Left kidney (tissue), 2 donors: ENCODE measurements around the gene EGFL8. TPM values are rescaled to one million over a fixed set of nuclear protein-coding genes. Genes with fewer than 3 reads are reported as not detected.

Source experiments
- DNase-seq: peaks from one replicate; pipeline ENCODE4 v3.0.0-alpha.2; 2013
- polyA plus RNA-seq: library from polyadenylated mRNA; unstranded; fragments of 120-200 nt; gene quantifications from one replicate; pipeline ENCODE4 v1.2.1, GENCODE V29; 2013; ENCODE audit not compliant: insufficient read length

The EGFL8 gene
- polyA plus RNA-seq, 1 donor = 30.3 TPM

DNA sequence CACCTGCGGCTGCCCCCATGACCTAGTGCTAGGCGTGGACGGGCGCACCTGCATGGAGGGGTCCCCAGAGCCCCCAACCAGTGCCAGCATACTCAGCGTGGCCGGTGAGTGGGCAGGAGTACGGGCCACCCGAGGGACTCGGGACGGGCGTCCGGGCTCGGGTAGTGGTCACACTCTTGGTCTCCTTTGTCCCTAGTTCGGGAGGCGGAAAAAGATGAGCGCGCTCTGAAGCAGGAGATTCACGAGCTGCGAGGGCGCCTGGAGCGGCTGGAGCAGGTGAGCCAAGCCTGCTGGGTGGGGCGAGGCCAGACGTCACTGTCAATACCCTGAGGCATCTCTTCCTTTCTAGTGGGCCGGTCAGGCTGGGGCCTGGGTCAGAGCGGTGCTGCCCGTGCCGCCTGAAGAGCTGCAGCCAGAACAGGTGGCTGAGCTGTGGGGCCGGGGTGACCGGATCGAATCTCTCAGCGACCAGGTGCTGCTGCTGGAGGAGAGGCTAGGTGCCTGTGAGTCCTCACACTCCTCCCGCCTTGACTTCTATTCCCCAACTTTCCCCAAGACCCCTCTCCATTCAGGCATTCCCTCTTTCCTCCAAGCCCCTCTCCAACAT, 2.9 kb downstream of the EGFL8 start:
- DNase-seq = no peak

DNA sequence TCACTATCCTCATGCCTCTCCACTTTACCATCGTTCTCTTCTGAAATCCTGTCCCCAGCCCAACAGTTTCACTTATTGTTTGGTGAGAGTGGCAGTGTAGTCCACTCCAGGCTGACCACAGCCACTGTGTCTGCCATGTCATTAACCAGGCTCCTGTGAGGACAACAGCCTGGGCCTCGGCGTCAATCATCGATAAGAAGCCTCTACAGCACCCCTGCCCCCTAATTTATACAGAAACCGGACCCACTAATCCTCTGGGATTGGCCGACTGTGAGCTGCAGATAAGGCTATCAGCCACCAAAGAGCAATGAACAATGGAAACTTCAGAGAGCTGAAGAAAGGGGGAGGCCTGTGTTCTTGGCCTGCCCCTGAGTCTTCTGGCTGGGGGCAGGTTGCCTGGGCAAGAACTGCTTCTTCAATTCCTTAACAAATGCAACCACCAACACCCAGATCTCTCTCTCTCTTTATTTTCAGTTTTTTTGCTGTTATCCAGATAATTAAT, 3.4 kb downstream of the EGFL8 start:
- no peak for DNase-seq

DNA sequence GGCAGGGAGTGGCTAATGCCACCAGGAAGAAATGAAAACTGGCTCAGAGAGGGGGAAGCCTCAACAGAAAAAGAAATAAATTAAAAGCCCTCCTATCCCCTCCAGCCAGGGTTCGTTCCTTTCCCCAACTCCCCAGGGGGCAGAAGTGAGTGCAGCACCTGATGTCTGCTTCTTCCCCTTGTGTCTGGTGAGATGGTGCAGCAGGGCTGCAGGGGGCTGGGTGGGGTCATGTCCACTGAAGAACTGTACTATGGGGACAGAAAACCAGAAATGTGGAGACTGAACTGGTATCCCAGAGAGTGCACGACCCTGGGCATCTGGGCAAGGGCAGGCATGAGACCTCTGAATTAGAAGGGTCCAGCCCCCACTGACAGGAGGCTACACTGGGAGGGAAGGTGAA, 4.0 kb downstream of the EGFL8 start:
- DNase-seq = no peak

DNA sequence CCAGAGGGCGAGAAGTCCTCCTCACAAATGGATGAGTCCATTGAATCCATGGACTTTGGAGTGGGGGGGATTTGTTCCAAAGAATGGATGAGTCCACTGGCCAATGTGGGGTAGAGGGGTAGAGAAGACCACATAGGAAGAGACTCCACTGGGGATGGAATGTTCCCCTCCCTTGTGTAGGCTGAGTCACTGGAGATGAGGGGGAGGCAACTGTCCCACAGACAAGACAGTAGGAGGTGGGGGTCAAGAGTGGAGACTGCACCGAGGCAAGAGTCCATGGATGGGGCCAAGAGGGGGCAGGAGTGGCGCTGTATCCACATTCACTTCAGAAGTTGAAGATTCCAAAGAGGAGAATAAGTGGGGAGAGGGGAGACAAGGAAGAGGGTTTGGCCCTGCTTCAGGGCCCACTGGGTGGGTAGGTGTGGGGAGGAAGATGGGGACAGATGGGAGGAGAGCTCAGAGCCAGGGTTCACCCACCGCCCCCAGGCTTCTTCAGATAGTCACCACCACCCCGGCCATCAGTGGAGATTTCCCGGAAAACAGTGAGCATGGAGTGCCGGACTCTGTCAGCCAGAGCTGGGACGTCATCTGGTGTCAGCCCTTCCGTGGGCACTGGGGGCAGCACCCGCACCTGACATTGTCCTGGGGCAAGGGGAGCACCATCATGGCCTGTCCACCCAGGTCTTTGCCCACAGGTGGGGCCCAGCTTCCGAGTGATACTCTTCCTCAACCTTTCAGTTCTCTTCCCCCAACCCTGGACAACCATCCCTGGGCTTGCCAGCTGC, 4.6 kb downstream of the EGFL8 start:
- no peak for DNase-seq

DNA sequence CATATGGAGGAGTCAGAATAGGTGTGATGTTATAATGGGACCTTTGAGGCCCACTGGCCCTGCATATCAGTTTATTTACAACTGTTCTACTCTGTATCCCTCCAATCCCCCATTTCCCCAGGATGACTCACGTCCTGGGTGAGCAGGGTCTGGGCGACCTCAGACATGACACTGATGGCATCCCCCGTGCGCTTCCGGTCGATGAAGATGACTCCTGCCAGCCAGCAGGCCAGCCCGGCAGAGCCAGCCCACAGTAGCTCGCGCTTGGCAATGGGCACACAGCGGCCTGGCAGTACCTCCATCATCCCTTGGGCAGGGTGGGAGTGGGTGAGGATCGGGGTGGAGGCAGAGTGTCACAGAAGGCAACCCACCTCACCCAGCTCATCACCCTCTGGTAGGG, 5.9 kb downstream of the EGFL8 start:
- DNase-seq = no peak

DNA sequence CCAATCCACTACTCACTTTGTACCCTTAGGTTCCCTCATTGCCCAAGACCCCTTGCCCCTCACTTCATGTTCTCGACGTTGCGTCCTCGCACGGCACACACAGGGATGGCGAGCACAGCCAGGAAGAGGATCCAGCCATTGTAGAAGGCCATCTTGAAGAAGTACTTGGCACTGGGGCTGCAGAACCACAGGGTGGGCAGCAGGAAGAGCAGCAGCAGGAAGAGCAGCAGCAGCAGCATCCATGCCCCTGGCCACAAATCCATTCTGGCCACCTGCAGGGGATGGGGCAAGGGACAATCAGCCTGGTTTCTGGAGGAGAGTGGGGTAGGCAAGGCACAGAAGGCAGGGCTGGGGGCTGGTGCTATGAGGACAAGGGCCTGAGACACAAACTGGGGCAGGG, 6.8 kb downstream of the EGFL8 start:
- no peak for DNase-seq

DNA sequence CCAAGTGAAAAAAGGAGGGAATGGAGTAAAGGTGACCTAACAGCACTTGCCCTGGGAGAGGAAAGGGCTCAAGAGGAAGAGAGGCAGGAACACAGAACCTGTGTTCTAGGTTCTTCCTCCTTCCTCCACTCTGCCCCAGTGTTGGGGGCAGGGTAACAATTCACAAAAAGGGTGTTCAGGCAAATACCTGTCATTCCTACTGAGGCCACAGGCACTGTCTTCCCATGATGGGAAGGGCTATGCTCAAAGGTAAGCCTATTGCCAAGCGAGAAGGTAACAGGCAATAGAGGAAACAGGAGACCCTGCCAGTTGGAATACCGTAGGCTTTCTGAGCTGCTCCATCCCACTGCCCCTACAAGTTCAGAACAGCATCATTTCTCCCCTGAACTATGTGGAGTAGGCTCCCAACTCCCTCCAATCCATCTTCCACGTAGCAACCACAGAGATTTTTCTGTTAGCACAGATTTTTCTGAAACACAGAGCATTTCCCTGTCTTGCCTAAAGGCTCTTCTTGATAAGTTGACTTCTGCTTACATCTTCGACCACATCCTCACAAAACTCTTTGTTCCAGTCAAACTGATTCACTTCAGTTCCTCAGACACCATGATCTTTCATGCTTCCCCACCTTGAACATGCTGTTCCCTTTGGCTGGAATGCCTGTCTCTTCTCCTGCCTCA, 8.8 kb downstream of the EGFL8 start:
- no peak for DNase-seq

DNA sequence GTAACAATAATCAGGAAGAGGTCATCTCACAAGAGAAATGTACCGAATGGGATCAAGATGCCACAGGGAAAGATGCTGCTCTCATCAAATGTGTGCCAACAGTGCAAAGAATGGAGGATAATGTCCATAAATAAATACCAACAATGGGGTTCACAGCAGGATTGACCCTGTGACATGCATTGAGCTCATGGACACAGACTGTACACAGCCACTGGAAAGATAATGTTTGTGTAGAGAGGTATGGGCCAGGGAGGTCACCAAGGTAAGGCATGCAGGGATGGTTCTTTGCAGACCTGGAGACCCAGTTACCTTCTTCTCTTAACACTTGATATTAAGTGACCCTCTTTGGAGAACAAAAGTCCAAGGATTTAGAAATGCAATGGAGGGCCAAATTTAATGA, 10.0 kb downstream of the EGFL8 start:
- DNase-seq = no peak

DNA sequence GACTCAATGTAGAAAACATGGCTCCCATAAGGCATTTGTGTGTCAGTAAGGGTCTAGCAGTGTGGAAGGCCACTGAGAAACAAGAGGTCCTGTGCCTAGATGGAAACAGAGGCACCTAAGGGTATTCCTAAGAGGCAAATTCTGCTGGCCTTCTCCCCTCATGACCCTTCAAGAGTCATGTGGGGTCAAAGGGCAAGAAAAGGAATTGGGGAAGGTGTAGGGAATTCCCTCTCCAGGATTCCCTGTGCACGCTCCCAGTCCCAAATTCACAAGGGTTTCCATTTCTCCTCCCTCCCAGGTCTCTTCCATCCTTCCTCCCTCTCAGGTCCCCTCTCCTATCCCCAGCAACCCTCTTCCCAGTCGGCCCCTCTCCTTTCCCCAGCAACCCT, 10.9 kb downstream of the EGFL8 start:
- no peak for DNase-seq

DNA sequence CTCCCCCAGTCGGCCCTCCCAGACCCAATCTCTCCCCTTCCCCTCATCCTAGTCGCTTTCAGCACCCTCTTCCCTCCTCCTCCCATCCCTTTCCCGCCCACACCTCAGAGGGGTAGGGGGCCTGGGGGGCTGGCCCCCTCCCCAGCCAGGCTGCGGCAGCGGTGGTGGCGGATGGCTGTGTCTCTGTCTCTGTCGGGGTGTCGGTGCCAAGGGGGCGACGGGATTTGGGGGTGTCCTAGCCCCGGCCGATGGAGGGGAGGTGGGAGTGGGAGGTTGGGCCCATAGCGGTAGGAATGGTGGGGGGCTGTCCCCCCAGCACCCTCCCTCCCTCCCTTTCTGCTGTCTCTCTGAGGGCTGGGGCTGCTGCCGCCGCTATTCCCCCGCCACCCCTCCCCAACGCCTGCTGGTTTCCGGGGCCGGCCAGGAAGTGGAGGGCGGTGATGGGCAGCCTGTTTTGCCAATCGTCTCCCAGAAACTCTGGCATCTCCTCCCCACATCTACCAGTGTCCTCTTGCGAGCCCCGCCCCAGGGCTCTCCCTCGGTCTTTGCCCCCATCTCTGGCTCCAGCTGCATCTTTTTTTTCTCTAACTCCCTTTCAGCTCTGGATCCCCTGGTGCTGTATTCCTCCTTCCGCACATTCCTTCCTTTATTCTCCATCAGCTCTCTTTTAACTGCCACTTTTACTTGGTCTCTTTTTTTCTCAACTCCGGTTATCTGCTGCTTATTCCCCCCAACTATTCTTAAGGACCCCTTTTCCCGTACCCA, 11.5 kb downstream of the EGFL8 start, which contains the start of gene AGPAT1:
TSS of gene AGPAT1 (minus strand) at position 374 of the 765 bp plus-strand sequence. CDS start 4,588 bp downstream, outside the sequence.
- peak; percentile 97 for DNase-seq

DNA sequence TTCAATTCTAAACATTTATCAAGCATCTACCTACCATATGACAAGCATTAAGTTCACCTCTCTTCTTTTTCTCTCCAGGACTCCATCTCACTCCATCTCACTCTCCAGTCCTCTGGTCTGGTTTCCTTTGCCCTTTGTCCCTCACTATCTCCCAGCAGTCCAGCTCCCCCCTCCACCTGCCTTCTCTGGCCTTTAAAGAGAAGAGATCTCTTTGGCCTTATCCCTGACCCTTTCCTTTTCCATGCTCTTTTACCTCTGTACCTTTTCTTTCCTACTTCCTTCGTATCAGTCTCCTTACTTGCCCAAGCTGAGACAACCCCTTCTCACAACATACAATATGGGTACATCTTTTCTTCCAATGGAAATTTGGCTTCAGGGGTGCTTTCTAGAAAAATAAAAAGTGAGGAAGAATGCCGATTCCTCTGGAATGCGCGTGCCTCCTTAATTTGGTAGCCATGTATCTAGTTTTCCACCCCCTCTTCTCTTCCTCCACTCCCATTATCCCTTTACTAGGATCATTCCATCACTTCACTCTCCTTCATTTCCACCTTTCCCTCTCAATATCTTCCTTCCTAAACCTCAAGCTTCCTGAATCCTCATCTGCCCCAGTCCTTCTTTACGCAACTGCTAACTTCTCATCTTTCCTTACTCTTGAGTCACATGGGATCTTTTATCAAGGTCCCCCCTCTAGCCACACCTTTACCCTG, 12.2 kb downstream of the EGFL8 start:
- DNase-seq = no peak

DNA sequence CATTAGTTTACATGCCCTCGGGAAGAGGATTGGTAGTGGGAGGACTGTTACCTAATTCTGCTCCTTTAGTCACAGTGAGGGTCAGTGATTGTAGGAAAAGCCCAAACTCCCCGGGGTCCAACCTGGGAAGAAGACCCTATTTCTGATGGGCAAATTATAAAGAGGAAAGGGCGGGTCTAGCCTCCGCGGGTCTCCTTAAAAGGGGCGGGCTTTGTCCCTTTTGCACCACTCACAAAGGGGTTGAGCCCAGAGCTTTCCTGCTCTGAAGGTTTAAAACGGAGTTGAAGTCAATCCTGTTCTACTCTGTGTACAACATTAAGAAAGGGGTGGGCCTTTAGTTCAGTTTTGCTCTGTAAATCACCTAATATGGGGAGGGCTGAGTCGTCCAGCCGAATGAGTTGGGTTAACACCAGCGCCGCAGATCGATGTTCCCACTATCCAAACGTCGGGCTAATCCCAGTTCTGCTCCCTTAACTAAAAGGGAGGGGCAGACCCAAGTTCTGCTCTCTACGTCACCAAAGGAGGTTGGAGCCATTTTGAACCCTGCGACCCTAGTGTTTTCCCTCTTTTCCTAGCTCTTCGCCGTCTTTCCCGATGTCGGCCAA, 12.9 kb downstream of the EGFL8 start:
- DNase-seq = no peak

DNA sequence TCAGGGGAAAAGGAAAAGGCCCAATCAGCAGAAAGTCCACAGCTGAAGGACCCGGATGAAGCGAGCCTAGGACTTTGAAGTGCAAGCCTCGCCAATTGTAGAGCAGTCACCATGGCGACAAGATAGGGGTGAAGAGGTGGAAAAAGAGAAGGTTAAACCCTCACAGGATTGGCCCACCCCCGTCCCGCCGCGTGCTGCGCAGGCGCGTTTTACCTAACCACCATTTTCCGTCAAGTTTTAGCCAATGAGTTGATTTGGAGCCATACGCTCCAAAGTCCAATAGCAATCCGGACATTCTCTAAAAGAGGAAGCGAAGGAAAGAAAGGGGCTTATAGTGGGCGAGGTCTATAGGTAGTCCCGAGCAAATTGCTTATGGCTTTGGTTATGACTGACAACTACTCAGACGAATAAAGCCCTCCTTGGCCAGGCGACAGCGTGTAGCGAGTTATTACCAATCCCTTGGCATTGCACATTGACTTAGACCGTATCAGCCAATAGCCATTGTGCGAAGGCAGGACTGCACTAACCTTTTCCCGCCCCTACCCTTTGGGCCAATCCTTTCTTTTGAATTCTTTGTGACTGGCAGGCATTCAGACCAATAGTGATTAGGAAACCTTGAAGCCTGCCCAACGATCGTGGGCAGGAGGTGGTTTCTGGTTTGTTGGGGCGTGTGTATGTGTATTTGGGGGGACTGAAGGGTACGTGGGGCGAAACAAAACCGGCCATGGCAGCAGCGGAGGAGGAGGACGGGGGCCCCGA, 13.6 kb downstream of the EGFL8 start, which contains the start of gene RNF5:
TSS of gene RNF5 (plus strand) at position 618 of the 759 bp plus-strand sequence. CDS start at position 725, 107 bp downstream.
- peak; percentile 100 for DNase-seq

DNA sequence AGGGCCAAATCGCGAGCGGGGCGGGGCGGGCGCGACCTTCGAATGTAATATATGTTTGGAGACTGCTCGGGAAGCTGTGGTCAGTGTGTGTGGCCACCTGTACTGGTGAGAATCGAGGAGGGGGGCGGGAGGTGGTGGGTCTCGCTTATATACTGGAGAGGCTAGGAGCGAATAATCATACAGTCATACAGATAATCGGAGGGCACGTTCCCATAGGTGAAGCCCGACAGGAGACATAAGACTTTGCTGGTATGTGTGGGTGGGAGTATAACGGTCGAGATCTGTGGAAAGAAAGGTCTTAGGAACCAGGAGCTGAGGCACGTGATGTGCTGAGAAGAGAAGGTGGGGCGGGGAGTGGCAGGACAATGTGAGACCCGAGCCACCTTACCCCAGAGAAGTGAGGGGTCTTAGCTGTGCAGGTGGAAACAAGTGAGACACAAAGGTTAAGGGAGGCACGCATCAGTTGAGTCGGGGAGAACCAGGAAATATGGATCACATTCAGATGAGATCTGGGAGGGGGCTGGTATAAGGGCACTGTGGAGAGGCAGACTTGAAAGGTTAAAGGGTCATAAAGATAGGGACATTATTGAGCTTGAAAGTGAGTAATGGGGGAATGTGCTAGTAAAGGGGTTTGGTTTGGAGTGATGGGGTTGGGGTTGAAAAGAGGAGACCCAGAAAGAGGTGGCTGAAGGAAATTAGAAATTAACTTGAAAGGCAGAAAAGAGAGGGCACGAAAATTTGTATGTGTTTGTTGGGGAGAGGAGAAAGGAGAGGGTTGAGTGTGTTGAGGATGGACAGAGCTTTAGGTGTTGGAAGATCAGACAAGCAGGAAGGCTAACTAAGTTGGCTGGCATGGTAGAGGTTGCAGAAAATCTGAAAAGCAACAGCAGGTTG, 14.4 kb downstream of the EGFL8 start:
- DNase-seq = no peak

DNA sequence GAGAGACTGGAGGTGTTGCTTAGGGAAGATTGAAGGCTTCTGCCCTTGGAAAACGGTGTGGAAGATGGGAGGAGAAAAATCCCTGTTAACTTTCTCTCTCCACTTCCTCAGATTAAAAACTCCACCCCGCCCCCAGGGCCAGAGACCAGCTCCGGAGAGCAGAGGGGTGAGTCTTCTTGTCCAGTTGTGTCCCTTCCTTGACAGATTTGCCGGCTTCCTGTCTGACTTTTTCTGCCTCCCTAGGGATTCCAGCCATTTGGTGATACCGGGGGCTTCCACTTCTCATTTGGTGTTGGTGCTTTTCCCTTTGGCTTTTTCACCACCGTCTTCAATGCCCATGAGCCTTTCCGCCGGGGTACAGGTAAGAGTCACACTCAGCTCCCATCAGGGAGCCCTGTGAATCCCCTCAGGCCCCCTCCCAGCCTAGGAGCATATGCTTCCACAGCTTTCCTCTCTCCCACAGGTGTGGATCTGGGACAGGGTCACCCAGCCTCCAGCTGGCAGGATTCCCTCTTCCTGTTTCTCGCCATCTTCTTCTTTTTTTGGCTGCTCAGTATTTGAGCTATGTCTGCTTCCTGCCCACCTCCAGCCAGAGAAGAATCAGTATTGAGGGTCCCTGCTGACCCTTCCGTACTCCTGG, 15.5 kb downstream of the EGFL8 start:
- no peak for DNase-seq

DNA sequence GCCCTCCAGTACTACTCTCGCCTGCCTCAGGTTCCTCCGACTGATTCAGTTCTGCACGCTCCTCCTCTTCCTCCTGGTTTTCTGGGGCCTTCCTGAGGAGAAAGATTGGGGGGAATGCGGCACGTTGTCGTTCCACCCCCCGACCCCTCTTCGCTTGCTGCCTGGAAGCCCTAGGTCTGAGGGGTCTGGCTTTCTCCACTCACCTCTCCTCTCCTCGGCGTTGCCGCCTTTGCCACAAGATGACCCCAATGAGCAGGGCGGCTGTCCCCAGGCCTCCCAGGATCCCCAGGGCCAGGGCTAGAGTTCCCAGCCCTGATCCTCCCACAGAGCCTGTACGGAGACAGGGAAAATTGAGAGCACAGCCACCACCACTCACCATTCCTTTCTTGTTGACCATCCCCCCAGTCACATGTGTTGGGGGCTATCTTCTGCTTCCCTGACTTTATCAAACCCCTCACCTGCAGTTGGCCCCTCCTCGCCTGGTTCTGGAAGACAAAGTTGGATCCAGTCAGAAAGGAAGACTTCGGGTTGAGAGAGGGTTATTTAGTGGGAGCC, 16.8 kb downstream of the EGFL8 start:
- DNase-seq = no peak

DNA sequence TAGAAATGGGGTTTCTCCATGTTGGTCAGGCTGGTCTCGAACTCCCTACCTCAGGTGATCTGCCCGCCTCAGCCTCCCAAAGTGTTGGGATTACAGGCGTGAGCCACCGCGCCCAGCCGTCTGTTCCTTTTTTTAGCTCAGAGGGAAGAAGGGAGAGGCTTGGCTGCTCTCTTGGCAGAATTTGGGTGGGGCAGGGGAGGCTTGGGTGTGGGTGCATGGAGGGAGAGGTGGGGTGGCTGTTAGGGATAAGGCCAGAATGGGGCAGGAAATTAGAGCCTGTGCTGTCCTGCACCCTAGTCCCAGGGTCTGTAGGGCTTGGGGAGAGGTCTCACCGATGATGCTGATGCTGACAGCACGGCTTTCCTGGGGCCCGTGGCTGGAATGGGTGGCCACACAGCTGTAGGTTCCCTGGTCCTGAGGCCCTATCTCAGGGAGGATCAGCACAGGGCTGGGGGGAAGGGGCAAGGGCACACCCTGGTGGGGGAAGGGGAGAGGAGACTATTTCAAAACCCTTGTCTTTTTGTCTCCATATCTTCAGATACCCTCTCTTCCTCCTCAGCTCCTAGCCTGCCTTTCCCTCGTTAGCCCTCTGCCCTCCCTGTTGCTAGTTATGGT, 17.6 kb downstream of the EGFL8 start:
- no peak for DNase-seq

DNA sequence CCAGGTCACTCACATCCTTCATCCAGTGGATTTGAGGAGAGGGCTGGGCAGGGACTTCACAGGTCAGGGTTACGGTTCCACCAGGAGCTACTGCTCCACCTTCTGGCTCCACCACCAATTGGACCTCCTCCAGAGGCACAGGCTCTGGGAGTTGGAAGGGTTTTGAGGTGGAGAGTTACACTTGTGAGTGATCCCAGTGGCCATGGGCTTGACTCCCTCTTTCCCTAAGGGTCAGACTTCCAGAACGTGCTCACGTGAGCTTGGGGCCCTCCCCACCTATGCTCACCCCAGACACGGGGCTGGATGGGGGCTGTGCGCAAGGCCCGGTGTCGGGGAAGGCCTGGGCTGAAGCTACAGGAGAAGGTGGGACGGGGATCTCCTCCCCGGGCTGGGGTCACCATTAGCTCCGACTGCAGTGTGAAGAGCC, 18.2 kb downstream of the EGFL8 start:
- DNase-seq = no peak
